ENCODE results near the gene GLMN. TPM values are rescaled to one million over a fixed set of nuclear protein-coding genes. Genes with fewer than 3 reads are reported as not detected.

GLMN gene
- polyA plus RNA-seq, 3 donors: 2.1 to 4.1 (median 2.6) TPM

GRCh38 chr1:92230736-92231135 lies 68.1 kb downstream of the GLMN start:
- Histone ChIP-seq H3K27me3 (ENCODE audit: control insufficient read depth in 2 of 2, insufficient read depth in 2 of 2, low read length in 2 of 2) (no peaks in the 10 kb centered on the region), H3K27ac (ENCODE audit: low read depth in 1 of 2, low read length in 2 of 2) (no peak overlapping the region), H4K20me1 (ENCODE audit: insufficient read depth, low read length) (no peaks in the 10 kb centered on the region), H3K9me3 (replicated peaks in 1 of 2; ENCODE audit: control insufficient read depth in 1 of 2, insufficient read depth in 1 of 2, low read length in 2 of 2) (no peaks in the 10 kb centered on the region), H3K36me3 (replicated peaks in 1 of 2; ENCODE audit: control insufficient read depth in 1 of 2, insufficient read depth in 2 of 2, low read length in 2 of 2) (no peaks in the 10 kb centered on the region), H3K4me3 (replicated peaks in 1 of 3; ENCODE audit: low read depth in 2 of 3, low read length in 3 of 3) (no peak overlapping the region), H3K9ac (ENCODE audit: insufficient read depth, low read length, poor library complexity, severe bottlenecking) (no peak overlapping the region), H3K4me1 (ENCODE audit: control insufficient read depth in 1 of 2, insufficient read depth in 2 of 2, low read length in 2 of 2) (no peaks in the 10 kb centered on the region), H3K79me2 (ENCODE audit: insufficient read depth, low read length) (no peaks in the 10 kb centered on the region), H2AFZ (ENCODE audit: insufficient read depth, low read depth, low read length, poor library complexity, severe bottlenecking) (no peak overlapping the region), H3K4me2 (replicated peaks; ENCODE audit: extremely low read depth, low read length, poor library complexity, severe bottlenecking) (no peak overlapping the region)
- Mint-ChIP-seq H3K36me3 (no peaks in the 10 kb centered on the region), H3K4me1 (no peaks in the 10 kb centered on the region), H3K9me3 (peaks cover 0 to 9% (median 2%) of the 10 kb centered on the region in 7 donors), H3K4me3 (no peak overlapping the region), H3K27ac (no peak overlapping the region), H3K27me3 (ENCODE audit: low read depth in 3 of 3) (peaks cover 0 to 2% (median 0%) of the 10 kb centered on the region in 3 donors)
- intact Hi-C loops (cut with micrococcal nuclease): no loop called here
- no CpG with 5 or more reads among the region's 1 CpG for WGBS (ENCODE audit: insufficient coverage)
- TF ChIP-seq CTCF (IDR thresholded peaks at IDR 0.05): no peak
- no peak for DNase-seq

- TF ChIP-seq CTCF (IDR thresholded peaks at IDR 0.05): no peak
- no CpG with 5 or more reads among the region's 3 CpGs for WGBS (ENCODE audit: insufficient coverage)
- no peaks in the 10 kb centered on the region for H3K36me3 Mint-ChIP-seq
These were observed 70.4 kb downstream of the GLMN start for GRCh38 chr1:92228401-92228800.

More at GRCh38 chr1:92228401-92228800, 70.4 kb downstream of the GLMN start:
- Histone ChIP-seq H3K9ac (ENCODE audit: insufficient read depth, low read length, poor library complexity, severe bottlenecking) (no peak overlapping the region), H2AFZ (ENCODE audit: insufficient read depth, low read depth, low read length, poor library complexity, severe bottlenecking) (no peak overlapping the region), H3K4me2 (replicated peaks; ENCODE audit: extremely low read depth, low read length, poor library complexity, severe bottlenecking) (no peak overlapping the region), H3K9me3 (replicated peaks in 1 of 2; ENCODE audit: control insufficient read depth in 1 of 2, insufficient read depth in 1 of 2, low read length in 2 of 2) (no peaks in the 10 kb centered on the region), H3K36me3 (replicated peaks in 1 of 2; ENCODE audit: control insufficient read depth in 1 of 2, insufficient read depth in 2 of 2, low read length in 2 of 2) (no peaks in the 10 kb centered on the region), H3K27me3 (ENCODE audit: control insufficient read depth in 2 of 2, insufficient read depth in 2 of 2, low read length in 2 of 2) (no peaks in the 10 kb centered on the region), H4K20me1 (ENCODE audit: insufficient read depth, low read length) (no peaks in the 10 kb centered on the region), H3K4me1 (ENCODE audit: control insufficient read depth in 1 of 2, insufficient read depth in 2 of 2, low read length in 2 of 2) (no peaks in the 10 kb centered on the region), H3K4me3 (replicated peaks in 1 of 3; ENCODE audit: low read depth in 2 of 3, low read length in 3 of 3) (no peak overlapping the region), H3K27ac (ENCODE audit: low read depth in 1 of 2, low read length in 2 of 2) (no peak overlapping the region), H3K79me2 (ENCODE audit: insufficient read depth, low read length) (no peaks in the 10 kb centered on the region)
- peaks cover 0 to 6% (median 1%) of the 10 kb centered on the region in 7 donors for H3K9me3 Mint-ChIP-seq
- H3K4me3 Mint-ChIP-seq: no peak overlapping the region
- DNase-seq: no peak
- intact Hi-C loops (cut with micrococcal nuclease): no loop called here
- H3K4me1 Mint-ChIP-seq: no peaks in the 10 kb centered on the region
- H3K27me3 Mint-ChIP-seq (ENCODE audit: low read depth in 3 of 3): peaks cover 0 to 2% (median 0%) of the 10 kb centered on the region in 3 donors
- H3K27ac Mint-ChIP-seq: no peak overlapping the region
